ENCODE measurements around the gene MSMO1.

The MSMO1 gene

DNA sequence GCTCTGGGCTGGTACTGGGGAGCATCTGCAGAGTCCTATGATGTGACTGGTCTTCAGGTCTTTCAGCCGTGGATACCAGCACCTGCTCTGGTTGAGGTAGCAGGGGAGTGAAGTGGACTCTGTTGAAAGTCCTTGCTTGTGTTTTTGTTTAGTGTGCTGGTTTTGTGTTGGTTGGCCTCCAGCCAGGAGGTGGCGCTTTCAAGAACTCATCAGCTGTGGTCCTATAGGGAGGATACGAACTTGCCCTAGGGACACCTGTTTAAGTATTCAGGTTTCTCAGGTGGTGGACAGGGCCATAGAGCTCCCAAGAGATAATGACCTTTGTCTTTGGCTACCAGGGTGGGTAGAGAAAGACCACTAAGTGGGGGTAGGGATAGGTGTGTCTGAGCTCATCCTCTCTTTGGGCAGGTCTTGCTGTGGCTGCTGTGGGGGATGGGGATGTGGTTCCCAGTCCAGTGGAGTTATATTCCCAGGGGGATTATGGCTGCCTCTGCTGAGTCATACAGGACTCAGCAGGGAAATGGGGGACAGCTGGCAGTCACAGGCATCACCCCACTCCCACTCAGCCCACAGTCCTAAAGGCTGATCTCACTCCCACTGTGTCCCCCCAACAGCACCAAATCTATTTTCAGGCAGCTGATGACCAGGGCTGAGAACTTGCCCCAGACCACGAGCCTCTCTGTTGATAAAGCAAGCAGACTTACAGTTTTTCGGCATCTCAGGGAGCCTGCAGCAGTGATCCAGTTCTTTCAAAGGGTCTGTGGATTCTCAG is 24.1 kb downstream of the MSMO1 start:
- H3K9ac ChIP-seq (ENCODE audit: low read depth, low read length), result no peak overlapping the region
- ATAC-seq (ENCODE audit: insufficient read depth, low read depth) (no peak), DNase-seq (no peak)
- no peaks in the 10 kb centered on the region for H4K20me1 ChIP-seq (ENCODE audit: insufficient read depth, low read length)
- no peaks in the 10 kb centered on the region for H3K36me3 ChIP-seq (ENCODE audit: insufficient read depth, low read length)
- no peaks in the 10 kb centered on the region for H3K4me1 ChIP-seq (ENCODE audit: insufficient read depth, low read length)
- no peak overlapping the region for H3K4me3 ChIP-seq (ENCODE audit: low read depth in 1 of 2, low read length in 2 of 2)
- no peak overlapping the region for H2AFZ ChIP-seq (ENCODE audit: low read depth, low read length)
- no peaks in the 10 kb centered on the region for H3K27me3 ChIP-seq (ENCODE audit: insufficient read depth, low read length, poor library complexity)
- no peak for TF ChIP-seq EZH2 (IDR thresholded peaks at IDR 0.05; ENCODE audit: borderline replicate concordance, low read depth, low read length, severe bottlenecking)
- TF ChIP-seq, protein P1, sequence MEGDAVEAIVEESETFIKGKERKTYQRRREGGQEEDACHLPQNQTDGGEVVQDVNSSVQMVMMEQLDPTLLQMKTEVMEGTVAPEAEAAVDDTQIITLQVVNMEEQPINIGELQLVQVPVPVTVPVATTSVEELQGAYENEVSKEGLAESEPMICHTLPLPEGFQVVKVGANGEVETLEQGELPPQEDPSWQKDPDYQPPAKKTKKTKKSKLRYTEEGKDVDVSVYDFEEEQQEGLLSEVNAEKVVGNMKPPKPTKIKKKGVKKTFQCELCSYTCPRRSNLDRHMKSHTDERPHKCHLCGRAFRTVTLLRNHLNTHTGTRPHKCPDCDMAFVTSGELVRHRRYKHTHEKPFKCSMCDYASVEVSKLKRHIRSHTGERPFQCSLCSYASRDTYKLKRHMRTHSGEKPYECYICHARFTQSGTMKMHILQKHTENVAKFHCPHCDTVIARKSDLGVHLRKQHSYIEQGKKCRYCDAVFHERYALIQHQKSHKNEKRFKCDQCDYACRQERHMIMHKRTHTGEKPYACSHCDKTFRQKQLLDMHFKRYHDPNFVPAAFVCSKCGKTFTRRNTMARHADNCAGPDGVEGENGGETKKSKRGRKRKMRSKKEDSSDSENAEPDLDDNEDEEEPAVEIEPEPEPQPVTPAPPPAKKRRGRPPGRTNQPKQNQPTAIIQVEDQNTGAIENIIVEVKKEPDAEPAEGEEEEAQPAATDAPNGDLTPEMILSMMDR (IDR thresholded peaks at IDR 0.05; ENCODE audit: borderline replicate concordance, extremely low read depth, low read length, poor library complexity, severe bottlenecking), result peak; percentile 27
- no peak overlapping the region for H3K4me2 ChIP-seq (ENCODE audit: insufficient read depth, low read length)
- H3K79me2 ChIP-seq (ENCODE audit: insufficient read depth, low read length), result no peaks in the 10 kb centered on the region
- H3K27ac ChIP-seq (ENCODE audit: low read length), result no peak overlapping the region
- H3K9me3 ChIP-seq (ENCODE audit: insufficient read depth, low read length, severe bottlenecking), result no peaks in the 10 kb centered on the region

DNA sequence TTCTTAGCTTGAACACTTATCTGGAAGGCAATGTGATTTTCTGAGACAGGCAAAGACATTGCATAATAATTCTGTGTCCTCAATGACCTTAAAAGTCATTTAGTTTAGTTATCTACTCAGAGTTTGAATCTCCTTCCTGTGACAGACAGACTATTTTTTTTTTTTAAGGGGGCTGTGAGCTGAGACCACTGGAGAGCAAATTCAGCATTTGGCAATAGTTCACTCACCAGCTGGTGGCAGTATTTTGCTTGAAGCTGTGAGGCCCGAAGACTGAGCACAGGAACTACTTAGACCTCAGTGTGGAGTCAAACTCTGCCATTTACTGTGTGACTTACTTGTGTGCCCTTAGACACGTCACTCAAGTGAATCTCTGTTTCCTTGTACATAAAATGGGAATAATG is 28.4 kb downstream of the MSMO1 start:
- H2AFZ ChIP-seq (ENCODE audit: low read depth, low read length), result no peak overlapping the region
- H3K79me2 ChIP-seq (ENCODE audit: insufficient read depth, low read length), result no peaks in the 10 kb centered on the region
- DNase-seq (peak; percentile 39), ATAC-seq (ENCODE audit: insufficient read depth, low read depth) (peak; percentile 74)
- no peaks in the 10 kb centered on the region for H3K9me3 ChIP-seq (ENCODE audit: insufficient read depth, low read length, severe bottlenecking)
- no peak overlapping the region for H3K4me3 ChIP-seq (ENCODE audit: low read depth in 1 of 2, low read length in 2 of 2)
- no peak overlapping the region for H3K27ac ChIP-seq (ENCODE audit: low read length)
- no peaks in the 10 kb centered on the region for H4K20me1 ChIP-seq (ENCODE audit: insufficient read depth, low read length)
- no peak overlapping the region for H3K9ac ChIP-seq (ENCODE audit: low read depth, low read length)
- H3K27me3 ChIP-seq (ENCODE audit: insufficient read depth, low read length, poor library complexity), result peaks cover 10% of the 10 kb centered on the region
- TF ChIP-seq EZH2 (IDR thresholded peaks at IDR 0.05; ENCODE audit: borderline replicate concordance, low read depth, low read length, severe bottlenecking), result no peak
- TF ChIP-seq, protein P1 (IDR thresholded peaks at IDR 0.05; ENCODE audit: borderline replicate concordance, extremely low read depth, low read length, poor library complexity, severe bottlenecking), result peak; percentile 62
- no peak overlapping the region for H3K4me2 ChIP-seq (ENCODE audit: insufficient read depth, low read length)
- no peaks in the 10 kb centered on the region for H3K36me3 ChIP-seq (ENCODE audit: insufficient read depth, low read length)
- H3K4me1 ChIP-seq (ENCODE audit: insufficient read depth, low read length), result no peaks in the 10 kb centered on the region

DNA sequence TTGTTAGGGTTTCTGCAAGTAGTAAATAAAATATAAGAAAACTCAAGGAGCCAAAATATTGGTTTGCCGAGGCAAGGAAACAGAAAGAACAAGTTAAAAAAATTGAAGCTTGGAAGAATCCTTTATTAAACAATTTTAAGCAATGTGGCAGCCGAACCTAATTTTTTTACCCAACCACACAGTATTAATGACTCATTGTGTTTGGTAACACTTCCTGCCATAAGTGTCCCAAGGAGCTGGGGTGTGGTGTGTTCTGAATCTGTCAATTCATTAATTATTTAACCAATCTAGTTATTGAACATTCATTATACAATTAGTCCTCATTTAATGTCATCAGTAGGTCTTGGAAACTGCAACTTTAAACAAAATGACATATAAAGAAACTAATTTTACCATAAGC is 32.0 kb downstream of the MSMO1 start:
- H3K4me1 ChIP-seq (ENCODE audit: insufficient read depth, low read length), result no peaks in the 10 kb centered on the region
- H3K79me2 ChIP-seq (ENCODE audit: insufficient read depth, low read length), result no peaks in the 10 kb centered on the region
- TF ChIP-seq, protein P1 (IDR thresholded peaks at IDR 0.05; ENCODE audit: borderline replicate concordance, extremely low read depth, low read length, poor library complexity, severe bottlenecking), result no peak
- TF ChIP-seq EZH2 (IDR thresholded peaks at IDR 0.05; ENCODE audit: borderline replicate concordance, low read depth, low read length, severe bottlenecking), result no peak
- H3K27me3 ChIP-seq (ENCODE audit: insufficient read depth, low read length, poor library complexity), result peaks cover 16% of the 10 kb centered on the region
- no peak overlapping the region for H3K4me2 ChIP-seq (ENCODE audit: insufficient read depth, low read length)
- H3K9me3 ChIP-seq (ENCODE audit: insufficient read depth, low read length, severe bottlenecking), result no peaks in the 10 kb centered on the region
- ATAC-seq (ENCODE audit: insufficient read depth, low read depth) (no peak), DNase-seq (no peak)
- no peak overlapping the region for H3K9ac ChIP-seq (ENCODE audit: low read depth, low read length)
- H3K27ac ChIP-seq (ENCODE audit: low read length), result no peak overlapping the region
- no peak overlapping the region for H2AFZ ChIP-seq (ENCODE audit: low read depth, low read length)
- no peaks in the 10 kb centered on the region for H4K20me1 ChIP-seq (ENCODE audit: insufficient read depth, low read length)
- no peak overlapping the region for H3K4me3 ChIP-seq (ENCODE audit: low read depth in 1 of 2, low read length in 2 of 2)
- H3K36me3 ChIP-seq (ENCODE audit: insufficient read depth, low read length), result no peaks in the 10 kb centered on the region

Measured in DND-41 (cell line).